Neural cell (in vitro differentiated cells): ENCODE data around the gene HTR7. TPM values are rescaled to one million over a fixed set of nuclear protein-coding genes. Genes with fewer than 3 reads are reported as not detected.

ENCODE experiments used
- H2AFZ ChIP-seq: fragments of 200-600, 300-800 bp; sonication (generic), shearing (Covaris generic); 2 replicates; pipeline ENCODE4 v1.6.0; 2014; ENCODE audit warnings: low read depth, mild to moderate bottlenecking, antibody characterized with exemption, low read length, moderate library complexity
- H3F3A ChIP-seq: fragments of 200-600 bp; shearing (Covaris generic); 2 replicates; pipeline ENCODE4 v1.6.1; 2016; ENCODE audit warnings: mild to moderate bottlenecking, moderate library complexity, mixed read lengths, antibody characterized with exemption, low read length; ENCODE audit not compliant: insufficient read depth, poor library complexity, severe bottlenecking
- H3K27ac ChIP-seq: fragments of 200-600, 300-800 bp; sonication (generic), shearing (Covaris generic); 2 replicates; pipeline ENCODE4 v1.5.1; 2014; ENCODE audit warnings: mild to moderate bottlenecking, low read length, moderate library complexity
- H3K27me3 ChIP-seq: fragments of 300-800, 200-600 bp; sonication (generic), shearing (Covaris generic); 2 replicates; pipeline ENCODE4 v1.6.0; 2014; ENCODE audit warnings: mild to moderate bottlenecking, low read depth, low read length, moderate library complexity; ENCODE audit not compliant: insufficient read depth
- H3K36me3 ChIP-seq: fragments of 300-800, 200-600 bp; sonication (generic), shearing (Covaris generic); 2 replicates; pipeline ENCODE4 v1.5.1; 2014; ENCODE audit warnings: mild to moderate bottlenecking, antibody characterized with exemption, low read length, moderate library complexity; ENCODE audit not compliant: insufficient read depth
- H3K4me2 ChIP-seq: fragments of 300-800, 200-600 bp; sonication (generic), shearing (Covaris generic); 2 replicates; pipeline ENCODE4 v1.6.0; 2014; ENCODE audit warnings: mild to moderate bottlenecking, low read length
- H3K4me3 ChIP-seq: fragments of 300-800, 200-600 bp; sonication (generic), shearing (Covaris generic); 2 replicates; pipeline ENCODE4 v1.5.1; 2014; ENCODE audit warnings: mild to moderate bottlenecking, low read length, moderate library complexity
- H3K79me2 ChIP-seq: fragments of 200-600 bp; shearing (Covaris generic); replicated peaks from 2 replicates; pipeline ENCODE4 v1.6.0; 2014; ENCODE audit warnings: mild to moderate bottlenecking, low read length, moderate library complexity; ENCODE audit not compliant: insufficient read depth
- H3K9ac ChIP-seq: fragments of 300-800, 200-600 bp; sonication (generic), shearing (Covaris generic); 2 replicates; pipeline ENCODE4 v1.6.1; 2016; ENCODE audit warnings: mild to moderate bottlenecking, low read length, mixed read lengths
- H3K9me2 ChIP-seq: fragments of 200-600 bp; shearing (Covaris generic); 2 replicates; pipeline ENCODE4 v1.6.1; 2016; ENCODE audit warnings: mild to moderate bottlenecking, low read length, mixed read lengths; ENCODE audit not compliant: insufficient read depth
- H3K9me3 ChIP-seq: fragments of 200-600, 300-800 bp; sonication (generic), shearing (Covaris generic); 2 replicates; pipeline ENCODE4 v1.6.1; 2016; ENCODE audit warnings: mild to moderate bottlenecking, mixed run types, low read length, moderate library complexity, mixed read lengths
- H4K20me1 ChIP-seq: fragments of 200-600 bp; shearing (Covaris generic); 2 replicates; pipeline ENCODE4 v1.6.1; 2016; ENCODE audit warnings: mild to moderate bottlenecking, mixed run types; ENCODE audit not compliant: insufficient read depth
- CTCF ChIP-seq: fragments of 450-650 bp; IDR thresholded peaks from 2 replicates; pipeline ENCODE4 v1.5.1; 2014; ENCODE audit warnings: antibody characterized with exemption, mild to moderate bottlenecking, moderate library complexity; ENCODE audit not compliant: poor library complexity, severe bottlenecking
- EP300 ChIP-seq: fragments of 450-650 bp; conservative IDR thresholded peaks from 2 replicates; pipeline ENCODE4 v1.6.1; 2014; ENCODE audit warnings: antibody characterized with exemption, mild to moderate bottlenecking, moderate library complexity; ENCODE audit not compliant: poor library complexity, severe bottlenecking
- EZH2 ChIP-seq: fragments of 200-600, 300-800 bp; shearing (Covaris generic), sonication (generic); IDR thresholded peaks from 2 replicates; pipeline ENCODE4 v1.6.1; 2014; ENCODE audit warnings: antibody characterized with exemption, low read length, borderline replicate concordance, mild to moderate bottlenecking; ENCODE audit not compliant: insufficient read depth, poor library complexity, severe bottlenecking
- MXI1 ChIP-seq: fragments of 450-650 bp; conservative IDR thresholded peaks from 2 replicates; pipeline ENCODE4 v1.6.1; 2014; ENCODE audit warnings: antibody characterized with exemption, mild to moderate bottlenecking; ENCODE audit not compliant: poor library complexity, severe bottlenecking
- POLR2AphosphoS5 ChIP-seq: IDR thresholded peaks from 2 replicates; pipeline ENCODE4 v1.6.1; 2012
- RAD21 ChIP-seq: fragments of 450-650 bp; conservative IDR thresholded peaks from 2 replicates; pipeline ENCODE4 v1.6.1; 2014; ENCODE audit warnings: antibody characterized with exemption, mild to moderate bottlenecking, moderate library complexity
- REST ChIP-seq: IDR thresholded peaks from 2 replicates; pipeline ENCODE4 v1.6.1; 2012; ENCODE audit warnings: borderline replicate concordance
- SMC3 ChIP-seq: fragments of 450-650 bp; conservative IDR thresholded peaks from 2 replicates; pipeline ENCODE4 v1.6.1; 2014; ENCODE audit warnings: antibody characterized with exemption, mild to moderate bottlenecking, moderate library complexity; ENCODE audit not compliant: poor library complexity
- TAF1 ChIP-seq: IDR thresholded peaks from 2 replicates; pipeline ENCODE4 v1.6.1; 2012; ENCODE audit warnings: low read depth
- polyA plus RNA-seq: library from polyadenylated mRNA; depleted of rRNA; stranded (reverse); fragments of >200 nt; gene quantifications from 2 replicates; pipeline ENCODE4 v1.2.3, GENCODE V29; 2014

Gene HTR7
- polyA plus RNA-seq, 1 donor from 2014 or later, result 0.95 TPM

GRCh38 chr10:90718182-90718581 lies 139.7 kb downstream of the HTR7 start:
- no peak overlapping the region for H3K27ac ChIP-seq
- H3K9ac ChIP-seq, result no peak overlapping the region
- H3F3A ChIP-seq, result no peaks in the 10 kb centered on the region
- H4K20me1 ChIP-seq, result no peaks in the 10 kb centered on the region
- no peak overlapping the region for H3K4me2 ChIP-seq
- TF ChIP-seq SMC3, result peak; percentile 70
- peak; percentile 69 for TF ChIP-seq RAD21
- no peak for TF ChIP-seq TAF1
- TF ChIP-seq CTCF, result peak; percentile 58
- no peak for TF ChIP-seq MXI1
- no peaks in the 10 kb centered on the region for H3K9me2 ChIP-seq
- H3K9me3 ChIP-seq, result no peaks in the 10 kb centered on the region
- no peak overlapping the region for H3K4me3 ChIP-seq
- H3K79me2 ChIP-seq, result no peaks in the 10 kb centered on the region
- no peak overlapping the region for H2AFZ ChIP-seq
- no peaks in the 10 kb centered on the region for H3K36me3 ChIP-seq
- no peaks in the 10 kb centered on the region for H3K27me3 ChIP-seq

GRCh38 chr10:90712529-90712928 lies 145.3 kb downstream of the HTR7 start:
- H3K4me3 ChIP-seq, result no peak overlapping the region
- H2AFZ ChIP-seq, result no peak overlapping the region
- TF ChIP-seq POLR2AphosphoS5 (no peak), TAF1 (no peak), EP300 (no peak), MXI1 (no peak), RAD21 (no peak), SMC3 (no peak), CTCF (no peak), EZH2 (no peak), REST (no peak)
- no peaks in the 10 kb centered on the region for H4K20me1 ChIP-seq
- H3K27me3 ChIP-seq, result no peaks in the 10 kb centered on the region
- no peak overlapping the region for H3K27ac ChIP-seq
- no peak overlapping the region for H3K9ac ChIP-seq
- H3K36me3 ChIP-seq, result no peaks in the 10 kb centered on the region
- H3K9me3 ChIP-seq, result no peaks in the 10 kb centered on the region
- H3K9me2 ChIP-seq, result no peaks in the 10 kb centered on the region
- H3K4me2 ChIP-seq, result no peak overlapping the region
- H3F3A ChIP-seq, result no peaks in the 10 kb centered on the region
- no peaks in the 10 kb centered on the region for H3K79me2 ChIP-seq
